CD4-positive, alpha-beta memory T cell (primary cell): Measurements from ENCODE around the gene CUL4A. TPM values are rescaled to one million over a fixed set of nuclear protein-coding genes. Genes with fewer than 3 reads are reported as not detected.
A peak's percentile ranks its signal among the peaks of the same experiment; 100 is the strongest.

ENCODE experiments used
- CTCF ChIA-PET: fragments of 350-600 bp; sonication (Branson Sonifier 250); formaldehyde crosslinking; loops from one replicate; lab custom pipeline; 2021; ENCODE audit warnings: inconsistent platforms; ENCODE audit not compliant: partially characterized antibody; lab: Charles Lee
- POLR2A ChIA-PET: fragments of 350-600 bp; sonication (Branson Sonifier 250); formaldehyde crosslinking; loops from one replicate; lab custom pipeline; 2021; ENCODE audit not compliant: partially characterized antibody; lab: Charles Lee
- DNase-seq, 5 donors: peaks; one replicate each; pipeline versions ENCODE4 v3.0.0 to v3.0.0-alpha.2; 2020 to 2022; ENCODE audit warnings: mixed read lengths in 1 of 5
- H3K27ac ChIP-seq: one replicate; pipeline ENCODE4 v1.7.0; 2013; ENCODE audit warnings: low read depth, low read length
- H3K27me3 ChIP-seq: 2 replicates; pipeline ENCODE4 v1.7.0; 2013; ENCODE audit warnings: mild to moderate bottlenecking, low read length, moderate library complexity; ENCODE audit not compliant: insufficient read depth
- H3K36me3 ChIP-seq: 2 replicates; pipeline ENCODE4 v1.7.0; 2013; ENCODE audit warnings: mild to moderate bottlenecking, low read length, moderate library complexity; ENCODE audit not compliant: insufficient read depth
- H3K4me1 ChIP-seq: 2 replicates; pipeline ENCODE4 v1.7.0; 2013; ENCODE audit warnings: mild to moderate bottlenecking, low read length, moderate library complexity; ENCODE audit not compliant: insufficient read depth
- H3K4me3 ChIP-seq, 2 donors: one replicate each; pipeline ENCODE4 v1.7.0; 2013; ENCODE audit warnings: low read length in 2 of 2, mild to moderate bottlenecking in 1 of 2
- H3K9me3 ChIP-seq, 2 donors: one replicate each; pipeline ENCODE4 v1.7.0; 2013; ENCODE audit warnings: low read length in 2 of 2, control low read depth in 1 of 2; ENCODE audit not compliant: control insufficient read depth in 1 of 2
- H3K27ac Mint-ChIP-seq, 7 donors: one replicate each; pipeline ENCODE4 v1.8.0; 2020 to 2021; ENCODE audit warnings: mixed read lengths in 7 of 7, mild to moderate bottlenecking in 6 of 7, inconsistent platforms in 3 of 7, moderate library complexity in 3 of 7
- H3K27me3 Mint-ChIP-seq, 2 donors: one replicate each; pipeline ENCODE4 v1.8.0; 2020 to 2021; ENCODE audit warnings: mixed read lengths in 2 of 2
- H3K36me3 Mint-ChIP-seq, 2 donors: one replicate each; pipeline ENCODE4 v1.8.0; 2020 to 2021; ENCODE audit warnings: mixed read lengths in 2 of 2, inconsistent platforms in 1 of 2, mild to moderate bottlenecking in 1 of 2
- H3K4me1 Mint-ChIP-seq, 4 donors: one replicate each; pipeline ENCODE4 v1.8.0; 2020 to 2021; ENCODE audit warnings: mixed read lengths in 4 of 4, mild to moderate bottlenecking in 1 of 4
- H3K4me3 Mint-ChIP-seq, 8 donors: one replicate each; pipeline ENCODE4 v1.8.0; 2020 to 2021; ENCODE audit warnings: mixed read lengths in 8 of 8, mild to moderate bottlenecking in 7 of 8, moderate library complexity in 6 of 8, inconsistent platforms in 3 of 8
- H3K9me3 Mint-ChIP-seq, 8 donors: one replicate each; pipeline ENCODE4 v1.8.0; 2020 to 2021; ENCODE audit warnings: mixed read lengths in 8 of 8, mild to moderate bottlenecking in 5 of 8, inconsistent platforms in 3 of 8, moderate library complexity in 1 of 8
- intact Hi-C: fragments of 100-400 bp; cut with micrococcal nuclease; formaldehyde crosslinking; loops from one replicate; pipeline ENCODE4 v1.15.1; 2023
- polyA plus RNA-seq, 2 donors: library from polyadenylated mRNA; unstranded; fragments of 300-500 nt; fragmentation: Illumina TruSeq; gene quantifications; one replicate each; pipeline ENCODE4 v1.2.3, GENCODE V29; 2021
- total RNA-seq, 2 experiments: library from RNA; stranded (reverse); gene quantifications; one replicate each; pipeline ENCODE4 v1.2.3, GENCODE V29; 2021

CUL4A gene
- total and polyA plus RNA-seq, 4 experiments from 2014 or later = 59.8 to 80.0 (median 74.2) TPM

GRCh38 chr13:113169277-113170272 is 39.8 kb upstream of the CUL4A start:
- H3K4me1 Mint-ChIP-seq = peaks cover 14 to 32% (median 15%) of the 10 kb centered on the region in 4 donors
- CTCF ChIA-PET = no interaction called here

GRCh38 chr13:113170511-113170910 is 38.9 kb upstream of the CUL4A start:
- no peaks in the 10 kb centered on the region for H3K27me3 Mint-ChIP-seq
- Histone ChIP-seq H3K4me1 (peaks cover 21% of the 10 kb centered on the region), H3K36me3 (no peaks in the 10 kb centered on the region), H3K27ac (peak overlapping the region; percentile 4), H3K4me3 (no peak overlapping the region), H3K27me3 (no peaks in the 10 kb centered on the region), H3K9me3 (no peaks in the 10 kb centered on the region)
- H3K27ac Mint-ChIP-seq = peak overlapping the region in 6 of 7 donors; percentile 51 to 94 (median 75)
- H3K36me3 Mint-ChIP-seq = peaks cover 34 to 40% of the 10 kb centered on the region in 2 donors
- intact Hi-C loops = loop anchor here (5.0 kb wide), 1 partner anchor 37 kb away; the partner anchor contains the start of genes CUL4A and PCID2
- peaks cover 0 to 13% (median 3%) of the 10 kb centered on the region in 8 donors for H3K9me3 Mint-ChIP-seq
- peaks cover 10 to 34% (median 12%) of the 10 kb centered on the region in 4 donors for H3K4me1 Mint-ChIP-seq
- ChIA-PET CTCF (no interaction called here), POLR2A (interaction anchor here (1.0 to 1.7 kb wide), 2 partner anchors 10 to 11 kb away, joined by 3 to 5 read pairs; no protein-coding TSS in a partner anchor)
- DNase-seq = no peak
- H3K4me3 Mint-ChIP-seq = peak overlapping the region in 3 of 8 donors; percentile 4 to 48 (median 33)

More at GRCh38 chr13:113169277-113170272, 39.8 kb upstream of the CUL4A start:
- POLR2A ChIA-PET = interaction anchor here (1.0 to 1.7 kb wide), 3 partner anchors 9 to 40 kb away, joined by 3 to 5 read pairs (median 4); partner anchors contain the start of genes CUL4A and PCID2
- H3K4me3 Mint-ChIP-seq = no peak overlapping the region
- no peak for DNase-seq
- H3K27me3 Mint-ChIP-seq = no peaks in the 10 kb centered on the region
- peaks cover 34 to 36% of the 10 kb centered on the region in 2 donors for H3K36me3 Mint-ChIP-seq
- Histone ChIP-seq H3K4me3 (no peak overlapping the region), H3K27me3 (no peaks in the 10 kb centered on the region), H3K9me3 (no peaks in the 10 kb centered on the region), H3K27ac (no peak overlapping the region), H3K4me1 (peaks cover 15% of the 10 kb centered on the region), H3K36me3 (no peaks in the 10 kb centered on the region)
- peaks cover 0 to 13% (median 3%) of the 10 kb centered on the region in 8 donors for H3K9me3 Mint-ChIP-seq
- intact Hi-C loops = loop anchor here (5.0 kb wide), 1 partner anchor 38 kb away; the partner anchor contains the start of genes CUL4A and PCID2
- H3K27ac Mint-ChIP-seq = peak overlapping the region in 4 of 7 donors; percentile 5 to 66 (median 24)

GRCh38 chr13:113171250-113172125 is 37.9 kb upstream of the CUL4A start:
- H3K4me3 Mint-ChIP-seq = peak overlapping the region in 2 of 8 donors; percentile 38 to 55
- no peak for DNase-seq

GRCh38 chr13:113172419-113172926 is 36.9 kb upstream of the CUL4A start:
- Histone ChIP-seq H3K4me3 (no peak overlapping the region), H3K4me1 (peaks cover 41% of the 10 kb centered on the region), H3K36me3 (no peaks in the 10 kb centered on the region), H3K27me3 (no peaks in the 10 kb centered on the region), H3K9me3 (no peaks in the 10 kb centered on the region), H3K27ac (no peak overlapping the region)
- Mint-ChIP-seq H3K36me3 (peaks cover 39 to 42% of the 10 kb centered on the region in 2 donors), H3K4me3 (no peak overlapping the region), H3K27ac (peak overlapping the region in 4 of 7 donors; percentile 35 to 72 (median 60)), H3K4me1 (peaks cover 19 to 43% (median 21%) of the 10 kb centered on the region in 4 donors), H3K9me3 (peaks cover 0 to 10% (median 3%) of the 10 kb centered on the region in 8 donors), H3K27me3 (no peaks in the 10 kb centered on the region)
- ChIA-PET CTCF (no interaction called here), POLR2A (no interaction called here)
- intact Hi-C loops = loop anchor here (5.0 kb wide), 1 partner anchor 35 kb away; the partner anchor contains the start of genes CUL4A and PCID2
- no peak for DNase-seq

More at GRCh38 chr13:113171250-113172125, 37.9 kb upstream of the CUL4A start:
- H3K9me3 Mint-ChIP-seq = peaks cover 0 to 13% (median 3%) of the 10 kb centered on the region in 8 donors
- peaks cover 31% of the 10 kb centered on the region for H3K4me1 ChIP-seq
- H3K36me3 Mint-ChIP-seq = peaks cover 39 to 46% of the 10 kb centered on the region in 2 donors
- intact Hi-C loops = loop anchor here (5.0 kb wide), 1 partner anchor 36 kb away; the partner anchor contains the start of genes CUL4A and PCID2
- no peak overlapping the region for H3K27ac ChIP-seq
- no peaks in the 10 kb centered on the region for H3K36me3 ChIP-seq
- no peaks in the 10 kb centered on the region for H3K9me3 ChIP-seq
- no peak overlapping the region for H3K4me3 ChIP-seq
- no peaks in the 10 kb centered on the region for H3K27me3 ChIP-seq
- H3K27me3 Mint-ChIP-seq = no peaks in the 10 kb centered on the region
- ChIA-PET CTCF (no interaction called here), POLR2A (interaction anchor here (0.7 kb wide), 1 partner anchor 16 kb away, joined by 3 read pairs; no protein-coding TSS in a partner anchor)
- peak overlapping the region in 5 of 7 donors; percentile 23 to 94 (median 57) for H3K27ac Mint-ChIP-seq
- H3K4me1 Mint-ChIP-seq = peaks cover 16 to 38% (median 20%) of the 10 kb centered on the region in 4 donors

GRCh38 chr13:113176280-113176679 is 33.1 kb upstream of the CUL4A start:
- Mint-ChIP-seq H3K27ac (peak overlapping the region; percentile 91 to 99 (median 97)), H3K4me1 (peaks cover 21 to 69% (median 42%) of the 10 kb centered on the region in 4 donors), H3K36me3 (peaks cover 46 to 56% of the 10 kb centered on the region in 2 donors), H3K4me3 (peak overlapping the region in 7 of 8 donors; percentile 40 to 81 (median 67)), H3K27me3 (no peaks in the 10 kb centered on the region), H3K9me3 (peaks cover 0 to 5% (median 0%) of the 10 kb centered on the region in 8 donors)
- Histone ChIP-seq H3K4me1 (peaks cover 63% of the 10 kb centered on the region), H3K27ac (peak overlapping the region; percentile 64), H3K4me3 (no peak overlapping the region), H3K9me3 (no peaks in the 10 kb centered on the region), H3K36me3 (peaks cover 37% of the 10 kb centered on the region), H3K27me3 (no peaks in the 10 kb centered on the region)
- intact Hi-C loops = no loop called here
- ChIA-PET POLR2A (interaction anchor here (0.7 to 2.5 kb wide), 6 partner anchors 9 to 33 kb away, joined by 3 to 19 read pairs (median 6); partner anchors contain the start of genes CUL4A and PCID2), CTCF (interaction anchor here (1.0 to 1.2 kb wide), 2 partner anchors 9 to 11 kb away, joined by 3 read pairs; no protein-coding TSS in a partner anchor)
- DNase-seq = peak; percentile 65 to 88 (median 79)

- ChIA-PET POLR2A (interaction anchor here (2.2 to 2.5 kb wide), 2 partner anchors 8 to 33 kb away, joined by 10 to 19 read pairs; partner anchors contain the start of genes CUL4A and PCID2), CTCF (interaction anchor here (1.2 kb wide), 1 partner anchor 9 kb away, joined by 3 read pairs; no protein-coding TSS in a partner anchor)
- peaks cover 0 to 5% (median 0%) of the 10 kb centered on the region in 8 donors for H3K9me3 Mint-ChIP-seq
- DNase-seq = no peak
- peak overlapping the region in 2 of 8 donors; percentile 72 to 81 for H3K4me3 Mint-ChIP-seq
- Histone ChIP-seq H3K9me3 (no peaks in the 10 kb centered on the region), H3K36me3 (peaks cover 39% of the 10 kb centered on the region), H3K27ac (peak overlapping the region; percentile 64), H3K27me3 (no peaks in the 10 kb centered on the region), H3K4me3 (no peak overlapping the region), H3K4me1 (peaks cover 61% of the 10 kb centered on the region)
- peak overlapping the region in 5 of 7 donors; percentile 91 to 99 (median 96) for H3K27ac Mint-ChIP-seq
- H3K27me3 Mint-ChIP-seq = no peaks in the 10 kb centered on the region
- intact Hi-C loops = no loop called here
- H3K4me1 Mint-ChIP-seq = peaks cover 19 to 71% (median 40%) of the 10 kb centered on the region in 4 donors
- peaks cover 45 to 57% of the 10 kb centered on the region in 2 donors for H3K36me3 Mint-ChIP-seq
These were observed 32.6 kb upstream of the CUL4A start for GRCh38 chr13:113176822-113177221.
